HG03280 (cell line): ENCODE measurements around the gene PRKN.

Experiments
- ATAC-seq: cut with Tn5 transposase; IDR thresholded peaks from one replicate; pipeline ENCODE4 v1.9.1; 2021; ENCODE audit warnings: mild to moderate bottlenecking, moderate library complexity; ENCODE audit not compliant: unreplicated experiment

The PRKN gene

GRCh38 chr6:162727322-162728182 is at the start of gene PRKN, which contains the start of gene PACRG:
Gene PRKN, minus strand, starts transcription at chr6:162727766.
Gene PACRG, plus strand, starts transcription at chr6:162727974.
- ATAC-seq: peak; percentile 96

- ATAC-seq: no peak
Measured at GRCh38 chr6:162777091-162777490, 49.5 kb upstream of the PRKN start.

GRCh38 chr6:162773996-162774395 is 46.4 kb upstream of the PRKN start:
- no peak for ATAC-seq

- no peak for ATAC-seq
Measured at GRCh38 chr6:162772466-162772865, 44.9 kb upstream of the PRKN start.

GRCh38 chr6:162770955-162771354 is 43.4 kb upstream of the PRKN start:
- no peak for ATAC-seq

GRCh38 chr6:162770136-162770535 is 42.6 kb upstream of the PRKN start:
- no peak for ATAC-seq

- ATAC-seq: no peak
Measured at GRCh38 chr6:162753775-162754174, 26.2 kb upstream of the PRKN start.

GRCh38 chr6:162751211-162751859 is 23.8 kb upstream of the PRKN start:
- ATAC-seq: no peak

- ATAC-seq: no peak
Measured at GRCh38 chr6:162750776-162751175, 23.2 kb upstream of the PRKN start.

- no peak for ATAC-seq
Measured at GRCh38 chr6:162736961-162737360, 9.4 kb upstream of the PRKN start.

GRCh38 chr6:162733489-162733888 is 5.9 kb upstream of the PRKN start:
- no peak for ATAC-seq

- no peak for ATAC-seq
Measured at GRCh38 chr6:162730502-162730901, 2.9 kb upstream of the PRKN start.

GRCh38 chr6:162728706-162729105 is 1.1 kb upstream of the PRKN start:
- ATAC-seq: no peak

- ATAC-seq: no peak
Measured at GRCh38 chr6:162728197-162728596, 631 bp upstream of the PRKN start.

- no peak for ATAC-seq
Measured at GRCh38 chr6:162726947-162727321, 632 bp downstream of the PRKN start.

GRCh38 chr6:162722633-162723032 is 4.9 kb downstream of the PRKN start:
- no peak for ATAC-seq

- ATAC-seq: no peak
Measured at GRCh38 chr6:162722226-162722625, 5.3 kb downstream of the PRKN start.

- ATAC-seq: no peak
Measured at GRCh38 chr6:162721404-162721687, 6.2 kb downstream of the PRKN start.

GRCh38 chr6:162719528-162719927 is 8.0 kb downstream of the PRKN start:
- no peak for ATAC-seq

GRCh38 chr6:162715601-162716000 is 12.0 kb downstream of the PRKN start:
- no peak for ATAC-seq

GRCh38 chr6:162713974-162714780 is 13.4 kb downstream of the PRKN start:
- no peak for ATAC-seq

- no peak for ATAC-seq
Measured at GRCh38 chr6:162712694-162713093, 14.9 kb downstream of the PRKN start.
